Subcutaneous adipose tissue (tissue), 4 donors: Measurements from ENCODE around the gene SPTBN2. TPM values are rescaled to one million over a fixed set of nuclear protein-coding genes. Genes with fewer than 3 reads are reported as not detected.

ENCODE experiments used
- total RNA-seq, 4 donors: library from RNA; depleted of rRNA; stranded (reverse); fragments of >200 nt; gene quantifications; one replicate each; pipeline ENCODE4 v1.1.0, GENCODE V29; 2016
- TF ChIP-seq, protein P1 (sequence below): fragments of 450-650 bp; IDR thresholded peaks from one replicate; pipeline ENCODE4 v1.5.1; 2016; ENCODE audit warnings: low read depth, mild to moderate bottlenecking, control low read depth, antibody characterized with exemption, moderate library complexity

The SPTBN2 gene
- total RNA-seq, 4 donors from 2014 or later, result 1.9 to 15.3 (median 5.2) TPM

DNA sequence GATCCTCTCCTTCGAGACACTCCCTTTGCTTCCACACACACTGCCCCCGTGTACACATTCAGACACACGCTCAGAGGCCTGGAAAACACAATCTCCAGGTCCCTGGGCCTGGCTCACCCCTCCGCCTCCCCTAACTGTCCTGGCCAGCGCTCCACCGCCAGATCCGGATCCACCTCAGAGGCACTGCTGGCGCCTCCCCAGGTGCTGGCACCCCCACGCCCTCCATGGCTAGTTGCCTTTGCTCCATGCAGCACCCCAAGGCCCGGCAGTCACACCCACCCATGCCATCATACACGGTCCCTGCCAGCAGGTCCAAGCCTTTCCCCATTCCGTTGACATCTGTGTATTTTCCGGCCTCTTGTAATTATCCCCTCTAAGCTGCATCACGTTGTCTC lies 11.1 kb downstream of the SPTBN2 start:
- TF ChIP-seq, protein P1, sequence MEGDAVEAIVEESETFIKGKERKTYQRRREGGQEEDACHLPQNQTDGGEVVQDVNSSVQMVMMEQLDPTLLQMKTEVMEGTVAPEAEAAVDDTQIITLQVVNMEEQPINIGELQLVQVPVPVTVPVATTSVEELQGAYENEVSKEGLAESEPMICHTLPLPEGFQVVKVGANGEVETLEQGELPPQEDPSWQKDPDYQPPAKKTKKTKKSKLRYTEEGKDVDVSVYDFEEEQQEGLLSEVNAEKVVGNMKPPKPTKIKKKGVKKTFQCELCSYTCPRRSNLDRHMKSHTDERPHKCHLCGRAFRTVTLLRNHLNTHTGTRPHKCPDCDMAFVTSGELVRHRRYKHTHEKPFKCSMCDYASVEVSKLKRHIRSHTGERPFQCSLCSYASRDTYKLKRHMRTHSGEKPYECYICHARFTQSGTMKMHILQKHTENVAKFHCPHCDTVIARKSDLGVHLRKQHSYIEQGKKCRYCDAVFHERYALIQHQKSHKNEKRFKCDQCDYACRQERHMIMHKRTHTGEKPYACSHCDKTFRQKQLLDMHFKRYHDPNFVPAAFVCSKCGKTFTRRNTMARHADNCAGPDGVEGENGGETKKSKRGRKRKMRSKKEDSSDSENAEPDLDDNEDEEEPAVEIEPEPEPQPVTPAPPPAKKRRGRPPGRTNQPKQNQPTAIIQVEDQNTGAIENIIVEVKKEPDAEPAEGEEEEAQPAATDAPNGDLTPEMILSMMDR, result no peak

- TF ChIP-seq, protein P1, result no peak
Measured at GRCh38 chr11:66716996-66717395, 12.0 kb downstream of the SPTBN2 start.

DNA sequence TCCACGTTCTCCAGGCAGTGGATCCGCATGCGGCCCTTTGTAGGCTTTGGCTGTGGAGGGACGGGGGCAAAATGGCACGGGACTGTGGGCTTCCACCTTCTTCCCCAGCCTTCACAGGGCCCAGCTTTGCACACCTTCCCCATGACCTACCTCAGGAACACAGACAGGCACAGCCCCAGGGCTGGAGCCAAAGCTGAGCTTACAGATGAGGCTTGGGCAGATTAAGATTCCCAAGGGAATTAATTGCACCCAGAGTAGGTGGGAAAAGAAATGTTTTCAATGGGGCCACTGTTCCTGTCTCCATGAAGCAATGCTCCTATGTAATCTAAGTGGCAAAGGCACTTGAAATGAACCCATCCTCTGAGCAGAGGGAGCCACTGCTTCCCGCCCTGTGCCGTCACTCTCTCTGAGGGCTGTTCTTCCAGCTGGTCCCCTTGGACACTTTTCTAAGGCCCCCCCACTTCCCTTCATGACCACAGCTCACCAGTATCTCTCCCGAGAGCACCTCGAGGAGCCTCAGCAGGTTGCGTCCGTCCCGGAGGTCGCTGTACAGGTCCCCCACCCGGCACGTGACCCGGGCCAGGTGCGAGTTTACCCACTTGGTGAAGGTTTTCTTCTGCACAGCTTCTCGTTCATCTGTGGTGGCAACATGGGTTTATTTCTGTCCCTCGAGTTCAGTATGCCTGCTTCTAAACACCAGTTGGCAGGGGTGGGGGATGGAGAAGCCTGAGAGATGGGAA lies 13.5 kb downstream of the SPTBN2 start:
- TF ChIP-seq, protein P1, result no peak

DNA sequence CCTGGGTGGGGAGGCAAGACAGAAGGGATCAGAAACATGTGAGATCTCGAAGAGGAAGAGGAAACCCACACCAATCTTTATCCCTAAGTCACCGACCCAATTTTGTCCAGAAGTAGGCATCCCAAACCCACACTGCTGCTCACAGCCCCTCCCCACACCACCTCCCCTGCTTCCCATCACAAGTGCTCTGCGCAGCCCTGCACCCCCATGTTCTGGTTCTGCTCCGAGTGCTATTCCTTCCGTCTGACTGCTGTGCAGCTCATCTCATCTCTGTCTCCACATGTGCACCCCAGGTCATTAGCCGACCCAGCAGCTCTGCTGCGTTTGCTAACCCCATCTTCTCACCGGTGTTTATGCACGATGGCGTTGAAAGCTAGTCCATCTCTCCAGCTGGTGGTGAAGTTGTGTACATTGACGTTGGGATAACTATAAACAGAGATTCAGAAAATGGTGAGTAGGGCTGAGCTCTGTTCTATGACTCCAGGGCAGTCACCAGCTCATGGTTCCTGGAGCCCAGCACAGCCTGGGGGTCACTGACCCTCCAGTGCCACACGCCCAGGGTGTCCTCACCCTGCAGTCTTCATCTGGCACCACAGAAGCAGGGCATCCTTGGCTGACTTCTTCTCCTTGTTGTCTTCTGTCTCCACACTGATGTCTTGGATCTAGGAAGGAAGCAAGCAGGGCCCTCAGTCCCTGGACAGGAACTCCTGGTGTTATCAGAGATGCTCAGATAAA lies 15.1 kb downstream of the SPTBN2 start:
- TF ChIP-seq, protein P1, result no peak

DNA sequence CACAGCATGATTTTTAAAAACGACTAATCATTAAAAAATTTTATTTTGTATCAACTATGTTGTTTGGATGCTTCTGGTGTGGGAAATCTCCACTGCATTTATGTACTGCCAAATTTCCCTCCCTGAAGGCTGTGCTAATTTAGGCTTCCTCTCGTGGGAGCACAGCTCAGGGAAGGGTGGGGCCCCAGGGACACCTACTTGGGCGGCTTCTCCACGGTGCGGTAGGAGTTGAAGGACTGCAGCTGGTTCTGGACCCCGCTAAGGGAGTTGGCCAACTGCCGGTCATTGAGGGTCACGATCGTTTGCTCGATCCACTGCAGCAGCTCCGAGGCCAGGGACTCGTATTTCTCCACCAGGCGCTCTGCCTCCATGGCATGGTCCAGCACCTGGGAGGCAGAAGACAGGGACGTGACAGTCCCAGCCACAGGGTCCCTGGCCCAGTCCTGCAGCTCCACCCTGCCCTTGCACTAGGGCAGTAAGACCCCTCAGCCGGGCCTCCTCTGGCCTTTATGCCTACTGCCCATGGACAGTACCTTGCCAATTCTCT lies 18.6 kb downstream of the SPTBN2 start:
- TF ChIP-seq, protein P1, result no peak

DNA sequence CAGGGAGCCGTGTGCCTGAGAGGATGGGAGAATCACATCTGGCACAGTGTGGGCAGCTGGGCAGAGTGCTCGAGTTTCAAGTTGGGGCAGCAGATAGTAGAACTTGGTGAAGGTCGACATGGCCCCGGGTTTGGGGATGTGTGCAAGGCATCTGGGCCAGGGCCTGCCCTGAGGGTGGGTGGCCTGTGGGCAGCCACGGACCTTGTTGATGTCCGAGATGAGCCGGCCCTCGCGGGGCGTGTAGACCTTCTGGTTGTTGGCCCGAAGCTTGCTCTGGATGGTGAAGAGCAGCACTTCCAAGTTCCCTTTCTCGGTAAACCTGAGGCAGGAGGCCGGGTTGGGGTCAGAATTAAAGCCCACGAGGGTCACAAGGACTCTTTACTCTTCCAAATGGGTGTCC lies 20.3 kb downstream of the SPTBN2 start:
- TF ChIP-seq, protein P1, result no peak

DNA sequence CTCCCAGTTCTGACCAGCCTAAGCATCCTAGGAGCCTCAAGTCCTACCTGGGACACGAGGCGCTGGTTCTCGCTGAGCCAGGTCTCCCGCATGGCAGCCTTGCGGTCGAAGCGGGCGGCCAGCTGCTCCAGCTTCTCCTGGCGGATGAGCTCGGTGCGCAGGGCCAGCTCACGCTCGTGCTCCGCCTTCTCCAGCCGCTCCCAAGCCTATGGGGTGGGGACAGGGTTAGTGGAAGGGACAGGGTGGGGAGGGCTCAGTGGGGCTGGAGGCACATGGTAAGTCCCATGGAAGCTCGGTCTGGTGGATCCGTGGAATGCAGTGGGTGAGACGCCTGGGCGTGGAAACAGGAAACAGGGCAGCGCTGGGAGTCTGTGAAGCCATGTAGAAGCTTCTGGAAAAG lies 20.9 kb downstream of the SPTBN2 start:
- TF ChIP-seq, protein P1, result no peak
